IMR-90 (cell line): Measurements from ENCODE around the gene FOLR2. TPM values are rescaled to one million over a fixed set of nuclear protein-coding genes. Genes with fewer than 3 reads are reported as not detected.

Experiments used
- ATAC-seq: fragments of 200-7000 bp; cut with Tn5 transposase; 2 replicates; pipeline ENCODE4 v1.9.1; 2020; ENCODE audit warnings: low read depth, mild to moderate bottlenecking, moderate library complexity
- BruUV-seq: library from RNA; stranded (reverse); fragments of 400-500 nt; replicated peaks from 2 replicates; lab custom pipeline; 2021; lab: Mats Ljungman, UMichigan
- CTCF ChIA-PET: fragments of 300-600 bp; formaldehyde crosslinking; extraction: SDS; loops from one replicate; lab custom pipeline; 2021; ENCODE audit warnings: antibody characterized with exemption; lab: Yijun Ruan, JAX
- POLR2A ChIA-PET: fragments of 300-600 bp; sonication (Branson Sonifier 250); formaldehyde crosslinking; loops from one replicate; lab custom pipeline; 2022; ENCODE audit warnings: antibody characterized with exemption; ENCODE audit not compliant: unreplicated experiment; lab: Charles Lee
- DNase-seq: peaks from one replicate; pipeline ENCODE4 v3.0.0; 2013
- H2AFZ ChIP-seq: replicated peaks from 2 replicates; pipeline ENCODE3; 2013; ENCODE audit warnings: low read length, mild to moderate bottlenecking; ENCODE audit not compliant: poor library complexity
- H2AK5ac ChIP-seq: 2 replicates; pipeline ENCODE4 v1.6.1; 2013; ENCODE audit warnings: low read depth, low read length, inconsistent platforms
- H2AK9ac ChIP-seq: replicated peaks from 2 replicates; pipeline ENCODE3; 2013; ENCODE audit warnings: mild to moderate bottlenecking, low read depth, low read length, moderate library complexity; ENCODE audit not compliant: poor library complexity
- H2BK120ac ChIP-seq: 2 replicates; pipeline ENCODE4 v1.6.1; 2013; ENCODE audit warnings: low read depth, low read length, inconsistent platforms
- H2BK15ac ChIP-seq: 3 replicates; pipeline ENCODE4 v1.6.1; 2013; ENCODE audit warnings: low read depth, low read length, inconsistent platforms
- H2BK20ac ChIP-seq: 2 replicates; pipeline ENCODE4 v1.6.1; 2013; ENCODE audit warnings: low read depth, mild to moderate bottlenecking, inconsistent platforms, low read length, moderate library complexity
- H2BK5ac ChIP-seq: 2 replicates; pipeline ENCODE4 v1.6.1; 2013; ENCODE audit warnings: mild to moderate bottlenecking, low read depth, low read length, inconsistent platforms; ENCODE audit not compliant: poor library complexity, severe bottlenecking
- H3K14ac ChIP-seq: replicated peaks from 2 replicates; pipeline ENCODE4 v1.6.1; 2013; ENCODE audit warnings: low read depth, low read length, inconsistent platforms
- H3K18ac ChIP-seq: 2 replicates; pipeline ENCODE4 v1.6.1; 2013; ENCODE audit warnings: low read depth, low read length, control low read depth
- H3K23ac ChIP-seq: 2 replicates; pipeline ENCODE4 v1.6.1; 2013; ENCODE audit warnings: low read depth, low read length, inconsistent platforms
- H3K27ac ChIP-seq: 2 replicates; pipeline ENCODE4 v1.5.1; 2013; ENCODE audit warnings: mild to moderate bottlenecking, control low read depth, low read length; ENCODE audit not compliant: insufficient read depth
- H3K27me3 ChIP-seq: 2 replicates; pipeline ENCODE4 v1.6.1; 2013; ENCODE audit warnings: low read length; ENCODE audit not compliant: control insufficient read depth, insufficient read depth
- H3K36me3 ChIP-seq: 2 replicates; pipeline ENCODE4 v1.6.1; 2013; ENCODE audit warnings: low read length, mixed read lengths; ENCODE audit not compliant: control insufficient read depth, insufficient read depth
- H3K4ac ChIP-seq: 2 replicates; pipeline ENCODE4 v1.6.1; 2013; ENCODE audit warnings: low read depth, low read length, inconsistent platforms
- H3K4me1 ChIP-seq: 2 replicates; pipeline ENCODE4 v1.6.1; 2013; ENCODE audit warnings: low read length, mixed read lengths; ENCODE audit not compliant: control insufficient read depth, insufficient read depth
- H3K4me2 ChIP-seq: 2 replicates; pipeline ENCODE4 v1.6.1; 2013; ENCODE audit warnings: low read depth, mild to moderate bottlenecking, control low read depth, low read length, moderate library complexity
- H3K4me3 ChIP-seq: 2 replicates; pipeline ENCODE4 v1.5.1; 2013; ENCODE audit warnings: low read depth, mild to moderate bottlenecking, control low read depth, low read length, moderate library complexity; ENCODE audit not compliant: insufficient read depth
- H3K56ac ChIP-seq: 2 replicates; pipeline ENCODE4 v1.6.1; 2013; ENCODE audit warnings: low read length, inconsistent platforms; ENCODE audit not compliant: insufficient read depth; ENCODE audit errors: extremely low read depth
- H3K79me1 ChIP-seq, 2 experiments: 2 replicates each; pipeline ENCODE4 v1.6.1; 2013; ENCODE audit warnings: low read length in 2 of 2, inconsistent platforms in 1 of 2, low read depth in 1 of 2
- H3K9ac ChIP-seq: 2 replicates; pipeline ENCODE4 v1.6.1; 2013; ENCODE audit warnings: low read depth, low read length, control low read depth
- H3K9me1 ChIP-seq: 2 replicates; pipeline ENCODE4 v1.6.1; 2013; ENCODE audit warnings: low read length, inconsistent platforms; ENCODE audit not compliant: insufficient read depth
- H3K9me3 ChIP-seq: 2 replicates; pipeline ENCODE4 v1.6.1; 2013; ENCODE audit warnings: low read length; ENCODE audit not compliant: control insufficient read depth, insufficient read depth
- H4K20me1 ChIP-seq: 2 replicates; pipeline ENCODE4 v1.6.1; 2013; ENCODE audit warnings: low read length, inconsistent platforms; ENCODE audit not compliant: insufficient read depth
- H4K5ac ChIP-seq: 2 replicates; pipeline ENCODE4 v1.6.1; 2013; ENCODE audit warnings: mild to moderate bottlenecking, low read depth, low read length, control low read depth
- H4K8ac ChIP-seq, 2 experiments: 2 replicates each; pipeline ENCODE4 v1.6.1; 2013; ENCODE audit warnings: low read depth in 2 of 2, low read length in 2 of 2, control low read depth in 1 of 2, inconsistent platforms in 1 of 2
- H4K91ac ChIP-seq: 2 replicates; pipeline ENCODE4 v1.6.1; 2013; ENCODE audit warnings: low read depth, low read length, inconsistent platforms; ENCODE audit not compliant: insufficient read depth
- CEBPB ChIP-seq: IDR thresholded peaks from 2 replicates; pipeline ENCODE4 v1.6.1; 2012; ENCODE audit warnings: low read depth, low read length, improper control_type of control experiment
- CHD1 ChIP-seq: IDR thresholded peaks from 2 replicates; pipeline ENCODE4 v1.6.1; 2012; ENCODE audit warnings: low read depth, low read length, improper control_type of control experiment
- FOS ChIP-seq: fragments of 150-350 bp; IDR thresholded peaks from 2 replicates; pipeline ENCODE4 v1.6.1; 2016; ENCODE audit warnings: low read depth, low read length
- MAZ ChIP-seq: IDR thresholded peaks from 2 replicates; pipeline ENCODE4 v1.6.1; 2012; ENCODE audit warnings: low read depth, mild to moderate bottlenecking, low read length, improper control_type of control experiment, moderate library complexity, borderline replicate concordance
- RCOR1 ChIP-seq: IDR thresholded peaks from 2 replicates; pipeline ENCODE4 v1.6.1; 2012; ENCODE audit warnings: mild to moderate bottlenecking, low read length, improper control_type of control experiment; ENCODE audit not compliant: insufficient replicate concordance
- WGBS, 2 experiments: methylation state at CpG; one replicate each; pipeline versions ENCODE4 v1.1.5 to v1.1.7; 2013; ENCODE audit warnings: missing lambda C conversion rate in 2 of 2; ENCODE audit not compliant: insufficient read length in 1 of 2; ENCODE audit errors: extremely low coverage in 2 of 2; 5-methylcytosine and 5-hydroxymethylcytosine counted together
- dilution Hi-C: fragments of 300-500 bp; cut with HindIII; formaldehyde crosslinking; loops from one replicate; pipeline ENCODE4 v1.14.3; 2018; ENCODE audit warnings: low sequenced_read_pairs; ENCODE audit not compliant: unreplicated experiment
- in situ Hi-C: fragments of 300-500 bp; cut with MboI; formaldehyde crosslinking; loops from 3 replicates; pipeline ENCODE4 v1.14.3; 2019; ENCODE audit warnings: low sequenced_read_pairs, inconsistent platforms, mixed read lengths
- intact Hi-C: fragments of 100-400 bp; cut with micrococcal nuclease; formaldehyde crosslinking; loops from 2 replicates; pipeline ENCODE4 v1.10.0; 2022
- polyA plus RNA-seq, 3 experiments: library from polyadenylated mRNA; depleted of rRNA; stranded (reverse); fragments of >200 nt; gene quantifications; 2 replicates each; pipeline ENCODE4 v1.2.3, GENCODE V29; 2012; ENCODE audit warnings: low replicate concordance in 1 of 3
- total RNA-seq: library from RNA; depleted of rRNA; stranded (reverse); fragments of >200 nt; gene quantifications from 2 replicates; pipeline ENCODE4 v1.2.3, GENCODE V29; 2012
- TF ChIP-seq, protein P1 (sequence below): conservative IDR thresholded peaks from 2 replicates; pipeline ENCODE4 v1.5.1; 2012; ENCODE audit warnings: mild to moderate bottlenecking, low read depth, low read length, improper control_type of control experiment

FOLR2 gene
- total and polyA plus RNA-seq, 2 of the 4 experiments (the other 2 are of a cell fraction) = not detected

DNA sequence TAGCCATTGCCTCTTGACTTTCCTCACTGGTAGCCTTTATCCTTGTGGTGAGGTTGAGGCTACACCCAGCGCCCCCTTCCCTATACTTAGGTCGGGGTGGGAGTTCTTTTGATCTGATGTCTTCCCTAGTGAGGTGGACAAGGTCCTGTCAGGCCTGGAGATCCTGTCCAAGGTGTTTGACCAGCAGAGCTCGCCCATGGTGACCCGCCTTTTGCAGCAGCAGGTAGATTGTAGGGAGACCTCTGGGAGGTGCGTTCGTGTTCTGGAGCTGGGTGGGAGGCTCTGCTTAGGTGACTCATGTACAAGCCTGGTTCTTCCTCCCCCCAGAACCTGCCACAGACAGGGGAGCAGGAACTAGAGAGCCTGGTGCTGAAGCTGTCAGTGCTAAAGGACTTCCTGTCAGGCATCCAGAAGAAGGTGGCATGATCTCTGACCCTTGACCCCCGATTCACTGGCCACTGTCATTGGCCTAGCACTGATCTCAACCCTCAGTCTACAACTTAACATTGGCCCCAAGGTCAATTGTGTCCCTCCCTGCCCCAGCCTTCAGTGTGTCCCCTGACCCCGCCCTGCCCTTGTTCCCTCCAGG lies 12.8 kb downstream of the FOLR2 start:
- H3K14ac ChIP-seq = no peak overlapping the region
- H3K9me3 ChIP-seq = no peaks in the 10 kb centered on the region
- H2AFZ ChIP-seq = no peak overlapping the region
- BruUV-seq = no TSS peak
- no peak overlapping the region for H2AK5ac ChIP-seq
- H3K4me3 ChIP-seq = no peak overlapping the region
- in situ Hi-C loops = no loop called here
- WGBS, 2 experiments = 100% methylated on average over 1 of the region's 8 CpGs; no CpG with 5 or more reads in 1 of the 2 experiments
- H3K4me1 ChIP-seq = peaks cover 4% of the 10 kb centered on the region; the same call in 1 of the 2 replicates
- H3K36me3 ChIP-seq = peaks cover 75% of the 10 kb centered on the region
- dilution Hi-C loops = no loop called here
- H4K5ac ChIP-seq = no peak overlapping the region
- H2BK120ac ChIP-seq = no peak overlapping the region
- no peak overlapping the region for H3K9ac ChIP-seq
- TF ChIP-seq CHD1 (no peak), FOS (no peak), MAZ (no peak), RCOR1 (no peak), CEBPB (no peak)
- TF ChIP-seq, protein P1, sequence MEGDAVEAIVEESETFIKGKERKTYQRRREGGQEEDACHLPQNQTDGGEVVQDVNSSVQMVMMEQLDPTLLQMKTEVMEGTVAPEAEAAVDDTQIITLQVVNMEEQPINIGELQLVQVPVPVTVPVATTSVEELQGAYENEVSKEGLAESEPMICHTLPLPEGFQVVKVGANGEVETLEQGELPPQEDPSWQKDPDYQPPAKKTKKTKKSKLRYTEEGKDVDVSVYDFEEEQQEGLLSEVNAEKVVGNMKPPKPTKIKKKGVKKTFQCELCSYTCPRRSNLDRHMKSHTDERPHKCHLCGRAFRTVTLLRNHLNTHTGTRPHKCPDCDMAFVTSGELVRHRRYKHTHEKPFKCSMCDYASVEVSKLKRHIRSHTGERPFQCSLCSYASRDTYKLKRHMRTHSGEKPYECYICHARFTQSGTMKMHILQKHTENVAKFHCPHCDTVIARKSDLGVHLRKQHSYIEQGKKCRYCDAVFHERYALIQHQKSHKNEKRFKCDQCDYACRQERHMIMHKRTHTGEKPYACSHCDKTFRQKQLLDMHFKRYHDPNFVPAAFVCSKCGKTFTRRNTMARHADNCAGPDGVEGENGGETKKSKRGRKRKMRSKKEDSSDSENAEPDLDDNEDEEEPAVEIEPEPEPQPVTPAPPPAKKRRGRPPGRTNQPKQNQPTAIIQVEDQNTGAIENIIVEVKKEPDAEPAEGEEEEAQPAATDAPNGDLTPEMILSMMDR = no peak
- ChIA-PET POLR2A (no interaction called here), CTCF (no interaction called here)
- H3K79me1 ChIP-seq = peaks cover 27 to 89% of the 10 kb centered on the region in 2 experiments
- H3K27me3 ChIP-seq = no peaks in the 10 kb centered on the region
- peaks cover 79% of the 10 kb centered on the region for H4K20me1 ChIP-seq
- H2BK20ac ChIP-seq = no peak overlapping the region
- no peak overlapping the region for H2AK9ac ChIP-seq
- intact Hi-C loops = no loop called here
- H3K18ac ChIP-seq = no peak overlapping the region
- H3K27ac ChIP-seq = no peak overlapping the region
- ATAC-seq (no peak), DNase-seq (no peak)
- H3K4ac ChIP-seq = no peak overlapping the region
- no peak overlapping the region for H2BK15ac ChIP-seq
- peaks cover 3% of the 10 kb centered on the region; the same call in 1 of the 2 replicates for H3K9me1 ChIP-seq
- H3K23ac ChIP-seq = no peak overlapping the region
- H3K56ac ChIP-seq = no peak overlapping the region
- no peak overlapping the region for H4K8ac ChIP-seq
- H2BK5ac ChIP-seq = no peak overlapping the region
- H4K91ac ChIP-seq = no peak overlapping the region
- no peak overlapping the region for H3K4me2 ChIP-seq
